Mesenteric fat pad (tissue), 1 donor: ENCODE measurements around the gene AP3B1. TPM values are rescaled to one million over a fixed set of nuclear protein-coding genes. Genes with fewer than 3 reads are reported as not detected.
"Not testable (repeated sequence)": the region's sequence is repeated elsewhere in the genome, so short reads cannot be mapped to it uniquely, and the experiment has no call there.

ENCODE experiments used
- DNase-seq: peaks from one replicate; pipeline ENCODE4 v3.0.0-alpha.2; 2020; ENCODE audit warnings: low spot score
- total RNA-seq: library from RNA; stranded (reverse); fragmentation: NEBNext Ultra II Directional; extraction: Animal tissue kit (Norgen Biotek cat#: 25700); gene quantifications from one replicate; pipeline ENCODE4 v1.2.1, GENCODE V29; 2021
- donor health status: DM: yes; HTN: yes; CAD: no.

Gene AP3B1
- total RNA-seq, 1 donor from 2014 or later, result 39.8 TPM

DNA sequence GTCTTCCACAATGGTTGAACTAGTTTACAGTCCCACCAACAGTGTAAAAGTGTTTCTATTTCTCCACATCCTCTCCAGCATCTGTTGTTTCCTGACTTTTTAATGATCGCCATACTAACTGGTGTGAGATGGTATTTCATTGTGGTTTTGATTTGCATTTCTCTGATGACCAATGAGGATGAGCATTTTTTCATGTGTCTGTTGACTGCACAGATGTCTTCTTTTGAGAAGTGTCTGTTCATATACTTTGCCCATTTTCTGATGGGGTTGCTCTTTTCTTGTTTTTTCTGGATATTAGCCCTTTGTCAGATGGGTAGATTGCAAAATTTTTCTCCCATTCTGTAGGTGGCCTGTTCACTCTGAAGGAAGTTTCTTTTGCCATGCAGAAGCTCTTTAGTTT is 124.2 kb downstream of the AP3B1 start:
- not testable (repeated sequence) for DNase-seq

DNA sequence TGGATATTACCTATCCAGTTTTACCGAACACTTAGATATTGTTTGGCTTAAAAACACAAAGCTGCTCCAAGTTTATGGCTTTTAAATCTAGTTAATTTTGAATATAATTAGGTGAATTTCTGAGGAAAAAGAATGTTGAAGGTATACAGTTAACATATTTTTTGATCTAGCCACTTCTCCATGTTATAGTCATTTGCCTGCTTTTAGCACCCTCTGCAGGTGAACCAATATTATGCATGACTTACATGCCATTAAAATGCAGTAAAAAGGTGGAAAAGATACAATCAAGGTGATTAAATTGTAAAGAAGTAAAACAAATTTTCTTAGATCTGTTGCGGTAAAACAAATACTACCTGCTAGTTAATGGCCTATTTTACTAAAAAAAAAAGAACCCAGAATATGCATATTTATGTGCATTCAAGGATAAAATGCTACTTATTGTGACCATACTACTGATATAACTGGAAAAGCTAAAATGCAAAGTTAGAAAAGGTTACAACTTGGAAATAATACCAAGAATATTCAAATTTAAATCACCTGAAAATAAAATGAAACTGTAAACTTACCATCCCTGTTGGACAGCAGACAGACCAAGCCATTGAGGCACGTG is 132.1 kb downstream of the AP3B1 start:
- DNase-seq, result no peak

DNA sequence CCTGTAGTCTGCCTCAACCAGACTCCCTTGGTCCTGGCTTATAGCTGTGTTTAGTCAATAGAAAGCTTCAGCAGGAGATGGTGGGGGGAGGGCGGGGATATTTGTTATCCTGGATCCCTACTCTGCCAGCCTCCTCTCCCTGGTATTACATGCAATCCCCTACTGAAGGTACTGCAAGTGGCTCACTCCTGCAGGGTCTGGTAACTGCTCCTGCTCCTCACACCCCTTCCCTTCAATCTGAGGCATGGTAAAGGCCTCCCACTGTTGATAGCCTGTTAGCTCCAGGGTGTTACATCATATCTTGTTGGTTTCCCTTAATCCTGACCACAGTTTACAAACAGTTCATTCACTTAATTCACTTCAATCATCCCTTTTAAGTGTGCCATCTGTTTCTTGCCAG is 137.5 kb downstream of the AP3B1 start:
- DNase-seq, result no peak

DNA sequence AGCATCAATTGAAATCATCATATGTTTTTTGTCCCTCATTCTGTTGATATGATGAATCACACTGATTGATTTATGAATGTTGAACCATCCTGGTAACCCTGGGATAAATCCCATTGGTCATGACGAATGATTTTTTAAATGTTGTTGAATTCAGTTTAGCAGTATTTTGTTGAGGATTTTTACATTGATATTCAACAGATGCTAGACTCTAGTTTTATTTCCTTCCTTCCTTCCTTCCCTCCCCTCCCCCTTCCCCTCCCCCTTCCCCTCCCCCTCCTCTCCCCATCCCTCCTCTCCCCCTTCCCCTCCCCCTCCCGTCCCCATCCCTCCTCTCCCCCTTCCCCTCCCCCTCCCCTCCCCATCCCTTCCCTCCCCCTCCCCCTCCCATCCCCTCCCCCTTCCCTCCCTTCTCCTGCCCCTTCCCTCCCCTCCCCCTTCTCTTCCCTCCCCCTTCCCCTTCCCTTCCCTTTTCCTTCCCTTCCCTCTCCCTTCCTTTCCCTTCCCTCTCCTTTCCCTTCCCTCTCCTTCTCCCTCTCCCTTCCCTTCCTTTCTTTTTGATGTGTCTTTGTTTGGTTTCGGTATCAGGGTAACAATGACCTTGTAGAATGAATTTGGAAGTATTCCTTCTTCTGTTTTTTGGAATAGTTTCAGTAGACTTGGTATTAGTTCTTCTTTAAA is 142.8 kb downstream of the AP3B1 start:
- DNase-seq, result no peak

DNA sequence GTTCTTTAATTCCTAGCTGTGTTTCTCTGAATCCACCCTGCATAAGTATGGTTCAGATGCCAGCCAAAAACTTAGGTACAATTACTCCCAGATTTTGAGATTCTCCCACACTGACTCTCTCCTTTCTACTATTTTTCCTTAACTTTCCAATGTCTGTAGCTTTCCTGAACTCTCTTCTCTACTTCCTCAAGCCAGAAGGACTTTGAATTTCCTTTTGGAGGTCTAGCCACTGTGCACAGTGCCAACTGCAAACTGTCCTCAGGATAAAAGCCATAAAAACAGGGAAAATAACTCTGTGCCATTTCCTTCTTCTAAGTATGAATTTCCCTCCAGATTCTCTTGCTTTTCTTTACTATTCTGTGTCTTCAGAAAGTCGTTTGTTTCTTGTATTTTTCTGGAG is 157.2 kb downstream of the AP3B1 start:
- DNase-seq, result no peak

DNA sequence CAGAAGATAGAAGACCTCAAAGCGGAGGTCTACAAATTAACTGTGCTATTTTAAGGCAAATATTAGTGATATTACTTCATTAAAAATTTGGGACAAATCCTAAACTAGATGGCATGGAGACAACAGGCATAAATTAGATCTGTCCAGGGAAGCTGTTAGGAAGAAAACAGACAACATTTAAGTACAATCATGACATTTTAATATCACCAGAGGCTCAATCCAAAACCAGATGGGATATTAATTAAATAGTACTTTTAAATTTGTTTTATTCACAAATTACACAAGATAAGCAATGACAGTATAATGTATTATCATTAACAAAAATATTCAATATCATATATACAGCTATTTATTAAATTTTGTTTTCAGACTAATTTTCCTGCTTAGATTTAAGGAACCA is 161.1 kb downstream of the AP3B1 start:
- DNase-seq, result no peak

DNA sequence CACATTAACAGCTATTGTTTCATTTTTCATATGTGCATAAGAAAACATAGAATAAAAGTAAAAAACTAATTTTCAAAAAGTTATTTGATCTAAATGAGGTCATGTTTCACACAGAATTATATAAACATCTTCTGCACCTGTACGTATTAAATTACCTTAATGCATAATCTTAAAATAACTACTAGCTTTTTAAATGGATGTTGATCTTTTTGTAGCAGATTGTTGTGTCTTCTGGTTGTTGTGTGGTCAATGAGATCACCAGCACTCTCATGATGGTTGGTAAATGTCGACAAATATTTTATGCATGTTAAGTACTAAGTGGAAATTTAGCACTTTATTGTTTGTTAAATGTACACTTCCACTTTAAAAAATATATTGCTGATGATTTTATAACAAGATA is 162.0 kb downstream of the AP3B1 start:
- no peak for DNase-seq

DNA sequence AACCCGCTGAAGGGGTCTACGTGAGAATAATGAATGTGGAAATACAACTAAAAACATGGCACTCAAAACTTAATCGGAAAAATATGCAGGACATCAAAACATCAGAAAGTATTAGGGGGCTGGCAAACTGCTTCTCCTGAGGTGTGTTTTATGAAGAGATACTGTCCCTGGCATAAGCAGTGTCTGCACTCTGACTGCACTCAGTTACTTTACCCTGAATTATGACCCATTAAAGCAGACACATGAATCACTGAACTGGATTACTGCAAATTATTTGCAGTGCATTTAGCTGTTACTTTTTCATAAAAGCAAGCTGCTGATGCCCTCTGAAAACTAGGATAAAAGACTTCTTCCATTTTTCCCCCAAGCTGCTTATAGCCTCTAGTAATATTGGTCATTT is 164.9 kb downstream of the AP3B1 start:
- DNase-seq, result no peak

DNA sequence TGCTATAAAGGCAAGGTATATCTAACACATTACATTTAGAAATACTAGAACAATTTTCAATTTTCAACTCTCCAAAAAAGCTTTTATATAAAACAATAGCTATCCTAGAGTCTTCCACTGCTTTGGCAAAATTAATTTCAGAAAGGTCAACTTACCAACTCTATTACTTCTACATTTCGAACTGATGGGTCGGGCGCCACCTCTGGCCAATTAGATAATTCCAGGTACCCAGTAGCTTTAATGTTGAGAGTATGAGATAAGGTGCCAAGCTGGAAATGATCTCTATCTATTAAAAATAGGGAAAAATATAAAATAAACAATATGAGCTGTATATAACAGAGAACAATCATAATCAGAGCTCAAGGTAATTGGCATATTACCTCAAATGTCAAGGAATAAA is 166.6 kb downstream of the AP3B1 start:
- DNase-seq, result no peak

DNA sequence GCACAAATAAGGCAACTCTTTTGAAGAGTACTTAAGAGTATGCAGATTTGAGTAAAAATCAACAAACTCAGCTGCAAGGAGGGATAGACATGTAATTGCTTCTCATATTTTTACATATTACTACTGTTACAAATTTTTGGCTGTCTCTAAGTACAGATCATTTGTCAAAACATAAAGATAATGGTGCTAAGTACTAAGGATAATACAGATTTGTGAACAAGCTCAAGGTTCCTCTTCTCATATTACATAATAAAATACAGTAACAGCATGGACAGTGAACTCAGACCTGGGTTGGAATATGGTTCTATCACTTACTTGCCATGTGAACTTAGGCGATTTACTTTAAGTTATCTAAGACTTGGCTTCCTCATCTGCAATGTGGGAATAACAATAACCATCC is 168.0 kb downstream of the AP3B1 start:
- DNase-seq, result no peak

DNA sequence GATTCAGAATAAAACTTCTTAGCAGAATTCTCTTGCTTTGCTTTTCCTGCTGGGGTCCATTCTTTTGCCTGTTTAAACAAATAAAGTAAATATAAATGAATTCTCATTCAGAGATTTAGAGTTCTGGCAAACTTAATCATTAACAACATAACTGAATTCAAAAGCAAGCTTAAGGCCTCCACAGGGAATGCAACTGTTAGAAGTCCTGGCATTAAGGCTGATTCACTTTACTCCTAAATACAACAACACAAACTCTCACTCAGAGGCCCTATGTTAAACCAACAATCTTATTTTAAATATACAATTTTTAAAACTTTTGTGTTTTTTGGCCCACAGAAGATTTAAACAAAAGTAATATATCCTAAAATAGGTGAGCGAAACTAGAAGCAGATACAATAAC is 178.3 kb downstream of the AP3B1 start:
- DNase-seq, result no peak

DNA sequence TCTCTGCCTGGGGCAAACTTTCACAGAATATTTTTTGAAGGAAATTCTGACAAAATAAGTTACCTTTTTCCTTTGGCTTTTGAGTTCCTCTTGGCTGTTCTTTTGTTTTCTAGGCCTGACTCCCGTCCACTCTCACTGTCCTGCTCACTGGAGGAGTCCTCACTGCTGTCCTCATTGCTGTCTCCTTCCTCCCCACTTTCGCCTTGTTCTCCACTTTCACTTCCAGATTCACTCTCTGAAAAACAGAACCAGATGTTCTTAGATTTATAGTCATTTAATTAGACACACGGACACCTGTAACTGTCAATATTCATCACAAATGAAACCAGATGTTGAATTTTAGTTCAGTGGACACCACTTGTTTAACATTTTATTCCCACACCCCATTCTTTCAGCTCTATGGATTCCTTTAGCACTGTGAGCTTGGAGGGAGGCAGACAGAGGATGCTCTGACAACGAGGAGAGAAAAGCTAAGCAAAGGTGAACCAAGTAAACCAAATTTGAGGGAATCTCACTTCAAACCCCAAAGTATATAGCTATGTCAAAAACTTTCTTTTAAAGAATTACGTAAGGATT is 180.7 kb downstream of the AP3B1 start:
- no peak for DNase-seq

DNA sequence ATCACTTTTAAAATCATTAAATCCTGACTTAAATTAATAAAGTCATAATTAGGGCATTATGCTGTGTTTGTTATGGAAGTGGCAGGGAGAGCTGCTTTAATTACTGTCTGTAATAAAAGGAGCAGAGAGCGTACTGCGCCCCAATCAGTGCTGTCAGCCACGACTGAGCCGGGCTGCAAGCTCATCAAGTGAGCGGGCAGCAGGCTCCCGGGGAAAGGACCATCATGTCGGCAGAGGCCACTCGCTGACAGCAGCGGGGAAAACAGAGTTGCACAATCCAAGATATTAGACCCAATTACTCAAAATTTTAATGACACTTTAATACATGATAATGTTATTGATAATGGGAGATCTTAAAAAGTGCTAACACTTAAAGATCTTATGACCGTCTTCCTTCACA is 181.6 kb downstream of the AP3B1 start:
- no peak for DNase-seq

DNA sequence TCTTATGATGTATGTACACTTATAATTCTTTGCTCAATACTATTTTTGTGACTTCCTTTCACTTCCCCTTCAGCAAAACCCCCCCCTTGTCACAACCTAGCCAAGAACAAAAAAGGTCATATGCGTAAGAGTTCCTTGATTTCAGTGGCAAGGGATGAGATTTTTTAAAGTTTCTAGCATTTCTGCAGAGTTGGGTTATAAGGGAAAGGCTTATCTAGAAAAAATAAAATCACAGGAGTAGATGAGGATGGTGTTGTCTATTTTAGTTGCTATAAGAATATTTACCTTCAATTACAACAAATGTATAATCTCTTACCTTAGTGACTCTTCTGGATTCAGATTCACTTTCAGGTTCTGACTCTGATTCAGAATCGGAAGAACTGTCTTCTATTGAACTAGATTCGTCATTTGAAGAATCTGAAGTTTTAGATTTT is 184.6 kb downstream of the AP3B1 start:
- no peak for DNase-seq

DNA sequence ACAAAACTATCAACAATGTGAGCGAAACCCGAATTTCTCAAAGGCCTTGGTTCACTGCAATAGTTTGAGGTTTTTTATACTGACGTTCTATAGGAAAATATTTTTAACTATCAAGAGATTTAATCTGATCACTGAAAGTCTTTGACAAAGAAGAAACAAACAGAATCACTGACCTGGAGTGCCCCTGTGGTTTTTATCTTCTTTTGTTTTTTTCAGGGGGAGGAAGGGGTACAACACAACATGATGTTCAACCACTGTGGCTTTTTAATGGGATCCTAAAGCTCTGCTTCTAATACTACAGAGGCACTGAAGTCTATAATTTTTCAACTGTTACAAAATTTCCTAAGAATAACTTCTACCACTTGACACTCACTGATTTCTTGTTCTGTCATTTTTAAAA is 185.9 kb downstream of the AP3B1 start:
- DNase-seq, result no peak

DNA sequence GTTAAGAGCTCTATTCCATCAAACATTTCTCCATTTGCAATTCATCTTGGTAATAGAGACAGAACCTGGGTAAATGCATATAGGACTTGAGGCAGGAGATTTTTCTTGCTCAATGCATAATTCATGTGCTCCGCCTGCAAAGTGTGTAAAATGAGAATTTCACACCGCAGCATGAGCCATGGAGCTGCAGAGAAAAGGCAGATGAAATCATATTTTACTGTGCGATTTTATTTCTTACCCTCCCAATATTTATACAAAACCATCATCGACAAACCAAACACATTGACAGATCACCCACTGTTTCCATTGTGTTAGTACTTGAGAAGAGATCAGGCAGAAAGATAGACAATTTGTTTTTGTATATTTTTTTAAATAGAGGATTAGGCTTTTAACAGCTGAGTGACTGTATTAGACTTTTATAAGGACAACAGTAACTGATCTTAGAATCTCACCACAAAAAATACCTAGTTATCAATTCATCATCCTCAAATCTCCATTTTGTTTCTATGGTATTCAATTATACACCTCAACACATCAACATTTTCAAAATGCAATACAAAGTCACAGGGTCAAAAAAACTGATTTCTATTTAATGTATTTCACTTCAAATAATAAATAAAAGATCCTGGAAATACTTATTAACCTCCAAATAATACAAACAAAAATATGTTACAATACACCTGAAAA is 191.1 kb downstream of the AP3B1 start:
- DNase-seq, result no peak

DNA sequence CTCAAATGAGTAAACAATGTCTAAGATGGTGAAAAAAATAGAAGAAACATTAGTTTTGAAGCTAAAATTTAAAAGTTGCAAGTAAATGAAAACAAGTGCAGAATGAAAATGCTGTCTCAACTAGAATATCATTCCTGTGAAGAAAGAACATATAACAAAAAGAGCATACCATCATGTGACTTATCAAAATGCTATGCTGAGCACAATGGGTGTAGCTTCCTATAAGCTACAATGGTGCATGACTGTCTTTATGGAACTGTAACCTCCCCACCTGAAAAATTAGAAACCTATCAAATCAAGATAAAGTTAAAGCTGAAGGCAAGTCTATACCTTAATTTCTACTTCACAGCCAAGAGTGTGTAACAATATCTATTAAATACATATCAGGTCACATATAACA is 192.0 kb downstream of the AP3B1 start:
- no peak for DNase-seq

DNA sequence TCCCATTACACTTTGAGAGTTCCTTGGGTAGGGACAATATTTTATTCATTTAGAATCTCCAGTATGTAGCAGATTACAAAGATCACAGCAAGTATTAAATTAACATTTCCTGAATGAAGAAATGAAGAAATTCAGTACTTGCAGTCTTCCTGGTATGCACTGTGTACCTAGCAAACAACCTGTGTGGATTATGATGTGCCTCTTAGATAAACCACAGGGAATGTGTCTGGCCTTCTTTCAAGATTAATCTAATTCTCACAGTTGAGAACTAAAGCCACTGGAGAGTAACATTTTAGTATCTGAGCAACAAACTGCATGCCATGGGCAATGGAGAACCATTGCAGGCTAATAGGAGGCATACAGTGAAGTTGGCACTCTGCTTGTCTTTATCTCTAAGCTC is 199.4 kb downstream of the AP3B1 start:
- no peak for DNase-seq

DNA sequence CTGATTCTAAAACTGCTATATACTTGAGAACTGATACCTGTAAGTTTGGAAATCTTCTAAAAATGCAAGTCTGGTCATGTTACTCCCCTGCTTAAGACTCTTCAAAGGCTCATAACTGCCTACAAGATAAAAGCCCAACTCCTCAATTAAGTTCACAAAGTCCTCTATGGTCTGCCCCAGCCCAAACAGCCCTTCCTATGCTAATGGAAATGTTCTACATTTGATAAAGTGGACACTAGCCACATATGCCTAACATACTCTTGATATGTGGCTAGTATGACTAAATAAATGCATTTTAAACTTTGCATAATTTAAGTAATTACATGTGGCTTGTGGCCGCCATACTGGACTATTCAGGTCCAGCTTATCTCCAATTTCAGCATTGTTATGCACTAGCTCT is 204.5 kb downstream of the AP3B1 start:
- no peak for DNase-seq

DNA sequence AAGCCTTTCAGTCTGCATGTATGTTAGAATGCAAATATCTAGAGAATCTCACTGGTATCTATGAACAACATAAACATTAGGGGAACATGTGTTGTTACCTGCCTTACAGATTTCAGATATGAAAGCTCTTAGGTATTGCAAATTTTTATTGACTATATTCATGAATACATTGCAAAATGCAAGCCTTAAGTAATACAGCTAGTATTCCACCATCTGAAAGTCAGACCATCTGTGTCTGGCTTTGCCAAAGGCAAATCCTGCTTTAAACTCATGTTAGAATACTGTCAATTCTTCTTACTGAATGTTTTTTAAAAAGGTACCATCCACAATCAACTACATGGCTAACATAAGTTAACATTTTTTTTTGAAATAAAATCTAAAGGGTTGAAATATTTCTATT is 215.6 kb downstream of the AP3B1 start:
- DNase-seq, result no peak

DNA sequence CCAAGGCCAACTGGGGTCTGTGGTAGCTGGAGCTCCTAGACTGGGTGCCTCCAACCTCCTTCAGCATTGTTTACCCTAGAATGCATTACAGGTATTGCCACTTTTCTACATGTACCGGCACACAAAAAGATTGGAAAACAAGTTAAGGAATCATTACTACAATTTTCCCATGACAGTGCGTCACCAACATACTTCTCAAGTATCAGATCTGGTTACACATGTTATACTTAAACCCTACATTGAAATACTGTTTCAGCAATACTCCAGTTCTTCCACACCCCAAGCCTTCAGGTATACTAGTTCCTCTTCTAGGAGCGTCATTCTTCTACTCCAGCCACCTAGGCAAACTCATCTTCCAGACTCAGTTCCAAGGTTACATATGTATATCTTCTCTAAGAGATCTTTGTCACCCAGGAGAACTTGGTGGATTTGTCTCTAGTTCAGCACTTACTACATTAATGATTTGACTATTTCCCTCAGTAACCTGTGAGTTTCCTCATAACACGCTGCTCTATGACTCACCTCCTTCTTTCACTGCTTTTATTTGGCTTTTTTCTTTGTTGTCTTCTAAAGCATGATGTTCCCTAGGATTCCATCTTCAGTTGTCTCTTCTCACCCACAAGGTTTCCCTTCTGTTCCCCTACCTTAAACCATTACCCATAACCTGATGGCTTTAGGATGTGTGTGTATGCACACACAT is 217.0 kb downstream of the AP3B1 start:
- DNase-seq, result no peak

DNA sequence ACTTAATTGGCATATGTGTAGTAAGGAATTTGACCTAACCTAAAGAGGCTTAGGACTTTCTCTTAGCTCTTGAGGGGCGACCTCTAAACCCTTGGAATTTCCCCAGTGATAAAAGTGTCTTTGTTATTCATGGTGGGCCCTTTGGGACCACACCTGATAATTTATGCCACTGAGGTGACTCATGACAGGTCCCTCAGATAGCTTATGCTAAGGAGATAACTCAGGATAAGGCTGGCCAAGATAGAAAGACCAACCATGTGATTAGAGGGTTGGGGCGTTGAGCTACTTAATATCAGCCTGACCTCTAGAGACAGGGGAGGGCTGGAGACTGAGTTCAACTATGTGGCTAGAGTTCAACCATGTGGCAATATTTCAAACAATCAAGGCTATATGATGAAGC is 218.1 kb downstream of the AP3B1 start:
- DNase-seq, result no peak
